GM21737 (cell line): ENCODE results near the gene BRINP3.
"Not testable (repeated sequence)": the region's sequence is repeated elsewhere in the genome, so short reads cannot be mapped to it uniquely, and the experiment has no call there.

Source experiments
- ATAC-seq: cut with Tn5 transposase; IDR thresholded peaks from one replicate; pipeline ENCODE4 v1.9.1; 2021; ENCODE audit warnings: mild to moderate bottlenecking, moderate library complexity; ENCODE audit not compliant: unreplicated experiment

The BRINP3 gene

DNA sequence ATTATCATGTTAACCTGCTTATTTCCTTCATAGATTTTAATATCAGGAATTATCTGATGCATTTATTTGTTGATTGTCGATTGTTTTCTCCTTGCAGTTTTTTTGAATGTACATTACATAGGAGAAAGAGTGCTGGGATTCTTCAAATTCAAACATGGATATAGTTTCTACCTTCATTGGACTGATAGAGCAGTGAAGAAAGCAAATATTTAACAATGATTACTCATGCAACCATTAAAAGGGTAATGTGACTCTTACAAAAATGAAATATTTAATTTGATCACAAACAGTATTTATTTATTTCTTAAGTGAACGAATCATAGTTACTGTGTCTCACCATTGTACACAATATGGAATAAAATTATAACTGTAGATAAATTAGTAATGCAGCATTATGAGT, 350.9 kb downstream of the BRINP3 start:
- ATAC-seq: no peak

DNA sequence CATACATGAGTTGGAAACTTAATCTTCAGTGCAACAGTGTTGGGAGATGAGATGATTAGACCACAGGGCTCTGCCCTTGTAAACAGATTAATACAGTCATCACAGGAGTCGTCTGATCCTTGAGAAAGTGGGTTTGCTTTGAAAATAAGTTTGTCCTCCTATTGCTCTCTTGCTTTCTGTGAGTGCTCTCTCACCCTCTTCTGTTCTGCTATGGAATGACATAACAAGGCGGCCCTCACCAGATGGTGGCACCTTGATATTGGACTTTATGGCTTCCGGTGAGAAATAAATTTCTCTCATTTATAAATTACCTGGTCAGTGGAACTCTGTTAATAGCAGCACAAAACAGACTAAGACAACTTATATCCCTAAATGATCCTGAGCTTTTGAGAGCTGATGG, 353.6 kb downstream of the BRINP3 start:
- no peak for ATAC-seq

DNA sequence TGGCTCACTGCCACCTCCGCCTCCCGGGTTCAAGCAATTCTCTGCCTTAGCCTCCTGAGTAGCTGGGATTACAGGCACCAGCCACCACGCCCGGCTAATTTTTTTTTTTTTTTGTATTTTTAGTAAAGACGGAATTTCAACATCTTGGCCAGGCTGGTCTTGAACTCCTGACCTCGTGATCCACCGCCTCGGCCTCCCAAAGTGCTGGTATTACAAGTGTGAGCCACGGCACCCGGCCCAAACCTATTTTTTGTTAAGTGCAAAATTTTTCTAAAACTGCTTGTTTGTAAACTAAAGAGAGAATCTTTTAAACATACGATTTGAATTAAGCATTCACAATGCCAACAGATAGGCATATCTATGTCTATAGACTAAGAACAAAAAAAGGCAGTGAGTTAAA, 357.1 kb downstream of the BRINP3 start:
- ATAC-seq: not testable (repeated sequence)

DNA sequence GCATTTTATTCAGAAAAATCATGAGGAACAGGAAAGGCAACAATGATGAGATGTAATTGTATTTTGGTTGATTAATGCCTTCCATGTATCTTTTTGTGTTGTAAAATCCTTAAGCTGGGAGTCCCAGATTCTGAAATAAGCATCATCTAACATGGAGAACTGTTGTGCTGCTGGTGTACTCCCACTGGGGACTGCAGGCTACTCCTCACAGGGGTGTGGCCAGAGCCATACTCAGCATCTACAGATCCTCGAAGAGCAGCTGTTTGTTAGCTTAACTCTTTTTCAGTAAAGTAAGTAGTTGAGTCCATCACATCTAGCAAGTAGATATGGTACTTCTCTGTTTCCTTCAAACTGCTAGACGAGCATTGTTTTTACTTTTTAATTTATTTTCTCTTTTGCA, 358.0 kb downstream of the BRINP3 start:
- no peak for ATAC-seq

DNA sequence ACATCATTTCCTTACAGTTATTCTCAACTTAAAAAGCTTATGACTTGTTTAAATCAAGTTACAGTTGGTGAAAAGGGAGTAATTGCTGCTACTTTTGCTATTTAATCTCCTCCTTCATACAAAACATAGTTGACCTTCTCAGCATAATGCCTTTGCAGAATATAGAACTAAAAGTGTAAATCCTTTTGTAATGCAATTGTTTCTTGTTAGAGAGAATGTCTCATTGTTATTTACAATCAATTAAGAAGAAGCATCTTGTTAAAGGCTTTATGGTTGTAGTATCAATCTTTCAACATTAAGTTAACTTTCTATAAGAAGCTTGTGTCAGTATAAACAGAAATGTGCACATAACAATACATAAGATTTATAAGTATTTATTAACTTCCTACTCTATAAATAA, 360.7 kb downstream of the BRINP3 start:
- no peak for ATAC-seq

DNA sequence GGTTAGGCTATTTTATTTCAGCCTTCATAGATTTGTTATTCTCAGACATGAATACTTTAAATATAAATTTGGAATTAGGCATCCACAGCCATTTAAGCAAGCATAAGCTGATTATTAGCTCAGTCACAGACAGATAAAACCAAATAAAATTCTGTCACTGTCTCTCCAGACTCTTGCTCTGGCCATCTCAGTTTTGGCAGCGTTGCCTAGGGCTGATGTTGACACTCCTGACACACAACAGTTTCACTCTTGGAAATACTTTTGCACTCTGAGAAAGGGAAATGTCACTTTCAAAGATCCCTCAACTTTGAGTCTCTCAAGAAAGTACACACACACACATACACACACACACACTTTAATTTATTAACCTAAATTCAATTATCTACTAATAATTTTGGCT, 372.7 kb downstream of the BRINP3 start:
- ATAC-seq: no peak

DNA sequence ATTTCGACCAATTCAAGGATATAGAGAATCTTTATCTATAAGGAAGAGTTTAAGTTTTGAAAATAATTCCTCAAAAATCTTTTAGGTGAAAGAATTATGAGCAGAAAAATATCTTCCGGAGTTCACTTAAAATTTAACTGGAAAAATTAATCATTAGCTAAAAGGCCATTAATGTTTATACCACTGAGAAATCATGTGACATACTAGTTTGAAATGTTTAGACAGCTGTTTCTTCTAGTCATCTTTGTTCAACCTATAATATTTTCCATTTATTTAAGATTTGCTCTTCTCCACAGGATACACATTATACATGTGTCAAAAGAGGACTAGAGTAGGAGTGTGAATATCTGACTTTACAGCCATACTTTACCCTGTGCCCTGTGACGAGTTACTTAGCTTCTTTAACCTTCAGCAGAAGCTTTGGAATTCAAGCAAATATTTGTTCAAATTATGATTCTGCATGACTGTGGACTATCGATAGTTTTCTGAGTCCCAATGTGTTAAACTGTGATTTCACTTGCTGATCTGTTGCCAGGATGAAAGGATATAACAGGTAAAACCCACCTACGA, 374.8 kb downstream of the BRINP3 start:
- ATAC-seq: no peak

DNA sequence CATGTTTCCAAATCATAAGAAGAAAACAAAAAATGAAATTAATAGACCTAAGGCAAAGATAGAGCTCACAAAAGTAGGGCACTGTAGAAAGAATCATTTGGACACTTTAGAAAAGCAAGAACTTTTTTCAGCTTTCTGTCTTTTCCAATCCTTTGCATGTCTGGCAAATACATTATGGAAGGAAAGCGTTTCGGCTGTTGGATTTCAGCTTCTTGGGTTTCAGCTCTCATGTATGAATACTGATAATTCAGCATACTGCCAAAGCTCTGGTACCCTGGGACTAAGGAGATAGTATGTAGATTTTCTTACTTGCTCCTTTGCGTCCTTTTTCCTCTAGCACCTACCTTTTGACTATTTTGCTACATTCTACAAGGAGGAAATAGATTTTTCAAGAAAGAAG, 375.9 kb downstream of the BRINP3 start:
- no peak for ATAC-seq

DNA sequence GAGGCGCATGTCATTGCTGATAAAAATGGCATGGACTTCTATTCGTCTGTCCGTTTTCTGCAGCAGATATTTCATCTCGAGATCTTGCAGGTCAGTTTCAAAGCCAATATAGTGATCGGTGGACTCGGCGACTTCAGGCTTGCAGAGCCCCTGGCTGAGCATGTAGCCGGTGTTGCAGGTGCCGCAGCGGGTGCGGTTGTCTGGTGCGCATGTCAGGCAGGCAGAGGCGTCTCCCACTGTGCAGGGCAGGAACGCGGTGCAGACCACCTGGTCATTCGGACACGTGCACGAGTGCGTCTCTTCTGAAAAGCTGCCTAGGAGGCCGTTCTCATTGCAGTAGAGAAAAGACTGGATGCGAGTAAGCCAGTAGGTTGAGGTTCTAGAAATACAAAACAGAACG, 378.9 kb downstream of the BRINP3 start:
- ATAC-seq: no peak

DNA sequence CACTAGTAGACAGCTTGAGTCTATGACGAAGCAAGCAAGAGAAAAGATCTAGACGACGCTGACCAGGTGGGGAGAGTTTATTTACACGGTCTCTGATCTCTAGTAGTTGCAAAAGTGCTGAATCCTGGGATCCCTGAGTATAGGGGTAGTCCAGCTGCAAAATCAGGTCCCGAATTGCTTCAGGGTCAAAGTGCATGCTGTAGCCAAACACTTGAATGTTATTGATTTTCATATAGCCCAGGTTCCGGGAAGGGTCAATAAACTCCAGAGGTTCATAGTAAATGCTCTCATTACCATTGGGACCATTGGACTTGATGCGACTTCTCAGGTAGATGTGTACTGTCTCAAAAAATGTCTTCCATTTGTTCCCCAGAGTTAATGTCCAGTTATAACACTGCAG, 379.6 kb downstream of the BRINP3 start:
- ATAC-seq: no peak

DNA sequence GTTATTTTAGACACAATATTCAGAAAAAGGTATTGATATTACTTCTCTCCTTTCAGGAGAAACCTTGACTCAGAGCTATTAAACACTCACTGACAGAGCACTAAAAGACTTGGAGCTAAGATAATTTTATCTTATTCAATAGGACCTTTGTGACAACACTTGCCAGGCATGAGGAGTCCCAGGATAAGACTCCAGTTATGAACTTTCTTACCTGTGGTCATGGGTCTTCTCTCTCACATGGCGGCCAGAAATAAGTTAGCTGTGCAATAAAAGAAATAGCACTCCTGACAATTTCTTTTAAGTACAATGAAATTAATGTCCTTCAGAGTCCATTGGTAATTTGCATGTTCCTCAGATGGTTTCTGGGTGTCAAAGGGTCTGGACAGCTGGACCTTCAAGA, 382.1 kb downstream of the BRINP3 start:
- ATAC-seq: no peak

DNA sequence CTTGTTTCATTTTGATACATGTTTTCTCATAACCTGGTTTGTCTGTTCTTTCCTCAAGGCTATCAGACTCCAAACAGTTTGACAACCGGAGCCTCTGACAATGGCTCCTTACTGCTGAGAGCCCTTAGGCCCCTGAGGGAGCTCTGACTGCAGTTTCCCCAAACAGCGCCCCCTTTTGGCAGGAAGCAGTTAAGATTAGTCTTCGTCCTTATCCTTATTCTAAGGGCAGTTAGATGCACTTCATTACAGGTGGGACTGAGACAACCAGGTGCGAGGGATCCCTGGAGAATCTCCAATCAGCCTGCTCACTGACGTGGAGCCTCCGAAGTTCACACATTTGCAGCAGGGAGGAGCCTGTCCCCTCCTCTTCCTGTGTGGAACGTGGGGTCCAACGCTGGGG, 393.1 kb downstream of the BRINP3 start:
- ATAC-seq: no peak

DNA sequence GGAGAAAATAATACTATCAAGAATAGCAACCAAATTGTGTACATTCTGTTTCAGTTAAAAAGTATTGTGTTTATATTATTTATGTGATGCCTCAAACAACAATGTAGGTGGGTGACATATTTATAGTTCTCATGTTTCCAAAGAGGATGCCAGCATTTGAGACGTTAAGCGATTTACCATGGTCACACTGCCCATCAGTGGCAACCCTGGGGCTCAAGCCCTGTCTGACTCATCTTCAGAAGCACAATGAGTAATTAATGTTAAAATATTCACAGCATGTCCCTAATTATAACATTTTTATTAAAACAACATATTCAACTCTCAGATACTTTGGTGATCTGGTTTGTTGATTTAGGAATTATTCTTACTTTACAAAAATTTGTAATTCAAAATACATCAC, 409.4 kb downstream of the BRINP3 start:
- no peak for ATAC-seq

DNA sequence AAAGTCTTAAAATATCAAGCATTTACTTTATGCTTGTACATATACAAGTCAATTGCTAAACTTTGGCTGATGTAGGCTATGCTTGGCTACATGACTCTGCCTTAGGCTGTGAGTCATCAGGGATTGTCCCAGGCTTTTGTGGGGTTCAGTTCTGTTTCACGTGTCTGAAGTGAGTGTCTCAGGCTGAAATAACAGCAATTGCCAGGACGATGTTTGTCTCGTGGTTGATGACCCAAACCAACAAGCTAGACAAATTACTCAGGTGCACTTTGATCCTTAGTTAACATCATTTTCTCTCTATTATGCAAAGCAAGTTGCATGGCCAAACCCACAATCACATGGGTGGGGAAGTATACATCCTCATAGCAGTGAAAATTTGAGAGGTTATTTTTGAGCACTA, 410.1 kb downstream of the BRINP3 start:
- no peak for ATAC-seq

DNA sequence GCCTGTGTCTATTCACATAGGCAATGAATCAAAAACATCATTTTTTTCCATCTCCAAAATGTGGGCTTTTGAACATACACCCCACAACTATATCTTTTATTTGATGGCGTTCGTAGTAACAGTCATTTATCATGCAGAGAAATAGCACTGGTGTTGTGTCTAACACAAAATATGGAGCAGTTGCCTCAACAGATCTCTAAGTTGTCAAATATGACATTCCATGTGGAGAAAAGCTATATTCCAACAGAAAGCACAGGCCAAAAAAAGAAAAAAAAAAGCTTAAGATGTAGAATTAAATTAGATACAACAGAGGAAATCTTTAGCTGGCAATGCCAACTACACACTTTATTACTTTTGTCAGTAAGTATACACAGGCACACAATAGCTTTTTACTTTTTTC, 411.7 kb downstream of the BRINP3 start:
- ATAC-seq: no peak

DNA sequence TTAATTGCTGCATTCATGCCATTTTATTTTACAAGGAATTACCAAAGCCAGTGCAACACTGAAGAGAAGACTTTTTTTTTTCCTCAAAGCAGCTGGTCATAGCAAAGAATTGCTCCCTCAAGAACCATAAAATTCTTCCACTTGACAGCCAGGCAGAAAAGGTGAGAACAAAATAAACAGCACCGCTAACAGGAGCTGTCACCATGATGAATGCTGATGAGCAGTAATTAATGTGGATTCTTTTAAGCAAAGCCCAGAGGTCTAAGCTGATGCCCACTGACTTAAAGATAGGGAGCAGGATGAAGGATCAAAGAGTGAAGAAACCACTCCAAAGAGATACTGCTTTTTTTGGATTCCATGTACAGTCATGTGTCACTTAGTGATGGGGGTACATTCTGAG, 428.4 kb downstream of the BRINP3 start:
- no peak for ATAC-seq
